Uterus (tissue), 4 donors: ENCODE measurements around the gene CNTNAP5. TPM values are rescaled to one million over a fixed set of nuclear protein-coding genes. Genes with fewer than 3 reads are reported as not detected.

Source experiments
- DNase-seq, 2 donors: peaks; one replicate each; pipeline ENCODE4 v3.0.0-alpha.2; 2019 to 2020
- H3K27ac ChIP-seq, 2 donors: fragments of 200-600 bp; sonication (generic); 1 replicate in 1 of 2; 2 replicates in 1 of 2; pipeline ENCODE4 v1.5.1; 2016 to 2018
- H3K27me3 ChIP-seq, 2 donors: fragments of 200-600 bp; sonication (generic); one replicate each; pipeline ENCODE4 v1.5.1; 2018 to 2019; ENCODE audit warnings: control low read depth in 1 of 2
- H3K36me3 ChIP-seq, 2 donors: fragments of 200-600 bp; sonication (generic); one replicate each; pipeline ENCODE4 v1.5.1; 2019; ENCODE audit warnings: control low read depth in 1 of 2
- H3K4me1 ChIP-seq, 2 donors: fragments of 200-600 bp; sonication (generic); one replicate each; pipeline ENCODE4 v1.5.1; 2018 to 2019; ENCODE audit warnings: control low read depth in 1 of 2
- H3K4me3 ChIP-seq, 2 donors: fragments of 200-600 bp; sonication (generic); 1 replicate in 1 of 2; 2 replicates in 1 of 2; pipeline ENCODE4 v1.5.1; 2018 to 2019; ENCODE audit warnings: mild to moderate bottlenecking in 1 of 2
- H3K9me3 ChIP-seq, 2 donors: fragments of 200-600 bp; sonication (generic); one replicate each; pipeline ENCODE4 v1.5.1; 2019; ENCODE audit warnings: control low read depth in 1 of 2
- CTCF ChIP-seq, 4 experiments: fragments of 200-600 bp in 2 of 4; fragments of 450-650 bp in 2 of 4; sonication (generic) in 2 of 4; IDR thresholded peaks; one replicate each; pipeline ENCODE4 v1.5.1; 2016 to 2019; ENCODE audit warnings: antibody characterized with exemption in 4 of 4, mild to moderate bottlenecking in 2 of 4, moderate library complexity in 1 of 4
- POLR2A ChIP-seq, 2 donors: fragments of 450-650 bp; IDR thresholded peaks; one replicate each; pipeline ENCODE4 v1.6.1; 2016; ENCODE audit warnings: antibody characterized with exemption in 2 of 2, mild to moderate bottlenecking in 1 of 2, moderate library complexity in 1 of 2
- intact Hi-C: fragments of 100-400 bp; cut with DNase I; formaldehyde crosslinking; loops from one replicate; pipeline ENCODE4 v1.15.1; 2023; ENCODE audit warnings: low total_unique reads
- total RNA-seq, 4 donors: library from RNA; depleted of rRNA in 3 of 4; stranded (reverse); fragments of >200 nt in 3 of 4; gene quantifications; one replicate each; pipeline versions ENCODE4 v1.1.0 to v1.2.4, GENCODE V29; 2014 to 2023
- donor health status: DM: yes; HTN: yes; CAD: no.

CNTNAP5 gene
- total RNA-seq, 4 donors from 2014 or later = 1.4 TPM; not detected in 3

- no peaks in the 10 kb centered on the region for H3K9me3 ChIP-seq
- H3K36me3 ChIP-seq = no peaks in the 10 kb centered on the region
- no peak overlapping the region for H3K27ac ChIP-seq
- intact Hi-C loops = no loop called here
- no peaks in the 10 kb centered on the region for H3K4me1 ChIP-seq
- no peak overlapping the region for H3K4me3 ChIP-seq
- no peaks in the 10 kb centered on the region for H3K27me3 ChIP-seq
- TF ChIP-seq CTCF (IDR thresholded peaks at IDR 0.05) (no peak), POLR2A (IDR thresholded peaks at IDR 0.05) (no peak)
- DNase-seq = no peak
These were observed 737.3 kb downstream of the CNTNAP5 start for GRCh38 chr2:124762388-124762787.

GRCh38 chr2:124763611-124764010, 738.5 kb downstream of the CNTNAP5 start:
- H3K9me3 ChIP-seq = no peaks in the 10 kb centered on the region
- no peak overlapping the region for H3K27ac ChIP-seq
- H3K36me3 ChIP-seq = no peaks in the 10 kb centered on the region
- intact Hi-C loops = no loop called here
- no peaks in the 10 kb centered on the region for H3K4me1 ChIP-seq
- no peak for TF ChIP-seq CTCF (IDR thresholded peaks at IDR 0.05)
- no peak for TF ChIP-seq POLR2A (IDR thresholded peaks at IDR 0.05)
- H3K27me3 ChIP-seq = no peaks in the 10 kb centered on the region
- DNase-seq = no peak
- H3K4me3 ChIP-seq = no peak overlapping the region

GRCh38 chr2:124774781-124775180, 749.7 kb downstream of the CNTNAP5 start:
- intact Hi-C loops = no loop called here
- Histone ChIP-seq H3K36me3 (no peaks in the 10 kb centered on the region), H3K9me3 (no peaks in the 10 kb centered on the region), H3K4me1 (no peaks in the 10 kb centered on the region), H3K4me3 (no peak overlapping the region), H3K27me3 (no peaks in the 10 kb centered on the region), H3K27ac (no peak overlapping the region)
- DNase-seq = no peak
- no peak for TF ChIP-seq POLR2A (IDR thresholded peaks at IDR 0.05)
- TF ChIP-seq CTCF (IDR thresholded peaks at IDR 0.05) = no peak

GRCh38 chr2:124776332-124776731, 751.2 kb downstream of the CNTNAP5 start:
- H3K4me1 ChIP-seq = no peaks in the 10 kb centered on the region
- no peaks in the 10 kb centered on the region for H3K36me3 ChIP-seq
- TF ChIP-seq POLR2A (IDR thresholded peaks at IDR 0.05) (no peak), CTCF (IDR thresholded peaks at IDR 0.05) (no peak)
- H3K27ac ChIP-seq = no peak overlapping the region
- no peaks in the 10 kb centered on the region for H3K9me3 ChIP-seq
- H3K27me3 ChIP-seq = no peaks in the 10 kb centered on the region
- intact Hi-C loops = no loop called here
- no peak overlapping the region for H3K4me3 ChIP-seq
- DNase-seq = no peak

GRCh38 chr2:124778076-124778475, 753.0 kb downstream of the CNTNAP5 start:
- Histone ChIP-seq H3K9me3 (no peaks in the 10 kb centered on the region), H3K36me3 (no peaks in the 10 kb centered on the region), H3K4me1 (no peaks in the 10 kb centered on the region), H3K27me3 (no peaks in the 10 kb centered on the region), H3K27ac (no peak overlapping the region), H3K4me3 (no peak overlapping the region)
- DNase-seq = no peak
- intact Hi-C loops = no loop called here
- TF ChIP-seq POLR2A (IDR thresholded peaks at IDR 0.05) (no peak), CTCF (IDR thresholded peaks at IDR 0.05) (no peak)
